Measurements from ENCODE around the gene MEF2D.

MEF2D gene

GRCh38 chr1:156500543-156500792 lies at the start of gene MEF2D:
Gene MEF2D (minus strand): TSS chr1:156500775. CDS start chr1:156483292, 17,483 bp downstream.
- no peak for TF ChIP-seq CTCF (IDR thresholded peaks at IDR 0.05; ENCODE audit: borderline replicate concordance, control extremely low read depth, extremely low read depth, insufficient read depth, missing control alignments)
- no peak for DNase-seq (ENCODE audit: low spot score)
- in situ Hi-C loops (cut with MboI; ENCODE audit: low sequenced_read_pairs, unreplicated experiment): loop anchor here (10.0 kb wide), 1 partner anchor 64 kb away; no protein-coding TSS in a partner anchor

- no peak for TF ChIP-seq CTCF (IDR thresholded peaks at IDR 0.05; ENCODE audit: borderline replicate concordance, control extremely low read depth, extremely low read depth, insufficient read depth, missing control alignments)
- DNase-seq (ENCODE audit: low spot score): no peak
- in situ Hi-C loops (cut with MboI; ENCODE audit: low sequenced_read_pairs, unreplicated experiment): no loop called here
These were observed 49.8 kb upstream of the MEF2D start for GRCh38 chr1:156550346-156550745.

DNA sequence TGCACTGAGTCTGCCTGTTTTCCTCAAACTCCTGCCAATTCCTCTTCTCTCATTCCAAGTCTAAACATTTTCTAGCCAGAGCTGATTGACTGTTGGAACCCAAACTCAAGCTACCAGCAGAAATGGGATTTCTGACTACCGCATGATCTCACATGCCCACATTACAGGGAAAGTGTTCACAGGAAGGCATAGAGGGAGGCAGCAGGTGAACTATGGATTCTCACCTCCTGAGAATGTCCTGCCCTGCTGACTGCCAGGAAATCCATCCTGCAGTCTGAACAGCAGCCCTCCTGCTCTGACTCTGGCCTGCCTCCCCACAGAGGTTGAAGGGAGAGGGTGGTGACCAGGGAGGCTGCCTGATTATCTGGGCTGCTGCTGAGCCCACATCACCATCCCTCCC lies 49.3 kb upstream of the MEF2D start:
- no peak for DNase-seq (ENCODE audit: low spot score)
- in situ Hi-C loops (cut with MboI; ENCODE audit: low sequenced_read_pairs, unreplicated experiment): no loop called here
- TF ChIP-seq CTCF (IDR thresholded peaks at IDR 0.05; ENCODE audit: borderline replicate concordance, control extremely low read depth, extremely low read depth, insufficient read depth, missing control alignments): no peak

- TF ChIP-seq CTCF (IDR thresholded peaks at IDR 0.05; ENCODE audit: borderline replicate concordance, control extremely low read depth, extremely low read depth, insufficient read depth, missing control alignments): no peak
- in situ Hi-C loops (cut with MboI; ENCODE audit: low sequenced_read_pairs, unreplicated experiment): no loop called here
- DNase-seq (ENCODE audit: low spot score): no peak
These were observed 48.8 kb upstream of the MEF2D start for GRCh38 chr1:156549390-156549789.

- in situ Hi-C loops (cut with MboI; ENCODE audit: low sequenced_read_pairs, unreplicated experiment): no loop called here
- no peak for TF ChIP-seq CTCF (IDR thresholded peaks at IDR 0.05; ENCODE audit: borderline replicate concordance, control extremely low read depth, extremely low read depth, insufficient read depth, missing control alignments)
- DNase-seq (ENCODE audit: low spot score): no peak
These were observed 47.4 kb upstream of the MEF2D start for GRCh38 chr1:156547982-156548381.

- no peak for DNase-seq (ENCODE audit: low spot score)
- in situ Hi-C loops (cut with MboI; ENCODE audit: low sequenced_read_pairs, unreplicated experiment): no loop called here
- no peak for TF ChIP-seq CTCF (IDR thresholded peaks at IDR 0.05; ENCODE audit: borderline replicate concordance, control extremely low read depth, extremely low read depth, insufficient read depth, missing control alignments)
These were observed 46.9 kb upstream of the MEF2D start for GRCh38 chr1:156547434-156547833.

GRCh38 chr1:156546267-156546666 lies 45.7 kb upstream of the MEF2D start:
- TF ChIP-seq CTCF (IDR thresholded peaks at IDR 0.05; ENCODE audit: borderline replicate concordance, control extremely low read depth, extremely low read depth, insufficient read depth, missing control alignments): no peak

More at GRCh38 chr1:156546267-156546666, 45.7 kb upstream of the MEF2D start:
- in situ Hi-C loops (cut with MboI; ENCODE audit: low sequenced_read_pairs, unreplicated experiment): no loop called here
- DNase-seq (ENCODE audit: low spot score): no peak

Data from GM13976 (cell line).